ENCODE measurements around the gene CITED2.

The CITED2 gene

DNA sequence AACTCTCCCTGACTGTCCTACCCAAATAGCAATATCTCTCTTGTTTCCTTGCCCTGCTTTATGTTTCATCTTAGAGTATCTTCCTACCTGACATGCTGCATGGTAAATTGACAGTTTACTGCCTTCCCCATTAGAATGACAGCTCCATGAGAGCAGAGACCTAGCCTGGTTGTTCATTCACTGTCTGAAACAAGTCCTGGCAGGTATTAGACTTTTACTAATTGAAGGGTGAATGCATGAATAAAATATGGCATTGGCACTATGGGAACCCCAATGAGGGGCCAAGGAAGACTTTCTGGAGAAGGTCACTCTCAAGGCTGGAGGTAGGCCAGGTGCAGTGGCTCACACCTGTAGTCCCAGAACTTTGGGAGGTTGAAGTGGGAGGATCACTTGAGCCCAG lies 3.8 kb upstream of the CITED2 start:
- H3K9me3 ChIP-seq (ENCODE audit: low read depth, low read length), result no peaks in the 10 kb centered on the region
- peaks cover 10% of the 10 kb centered on the region for H3K36me3 ChIP-seq (ENCODE audit: insufficient read depth, low read length)
- H3K27ac ChIP-seq, result no peak overlapping the region
- H3K4me3 ChIP-seq, result no peak overlapping the region
- no peak for DNase-seq (ENCODE audit: low read depth, low spot score)
- no peak overlapping the region for H3K9ac ChIP-seq (ENCODE audit: insufficient read length)
- TF ChIP-seq POLR2AphosphoS5 (IDR thresholded peaks at IDR 0.05; ENCODE audit: borderline replicate concordance, low read depth, low read length) (no peak), FOXP2 (optimal IDR thresholded peaks at IDR 0.05; ENCODE audit: control extremely low read depth, extremely low read length, insufficient read depth) (no peak), EZH2 (IDR thresholded peaks at IDR 0.05) (no peak)

DNA sequence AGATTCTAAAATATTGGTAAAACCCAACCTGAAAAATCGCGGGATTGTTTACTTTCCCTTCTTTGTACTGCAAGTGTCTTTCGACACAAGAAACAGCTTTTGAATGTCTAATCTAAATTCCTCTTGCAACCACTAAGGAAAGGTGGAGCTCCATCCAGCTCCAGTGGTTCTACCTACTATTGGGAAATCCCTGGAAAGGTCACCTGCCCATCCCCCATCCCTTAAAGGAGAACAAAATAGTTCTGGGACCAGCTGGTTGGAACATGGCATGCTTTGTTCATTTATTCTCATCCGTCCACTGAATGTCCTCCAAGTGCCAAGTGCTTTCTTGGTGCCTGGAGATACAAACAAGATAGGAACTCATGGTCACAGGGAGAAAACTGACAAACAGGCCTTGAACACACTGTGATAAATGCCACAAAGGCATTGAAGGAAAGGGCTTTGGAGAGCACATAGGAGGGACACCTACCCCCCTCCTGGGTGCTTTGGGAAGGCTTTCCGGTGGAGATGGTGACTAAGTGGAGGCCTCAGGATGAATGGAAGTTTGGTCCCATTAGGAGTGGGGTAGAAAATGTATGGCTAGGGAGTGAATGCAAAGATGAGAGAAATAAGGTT lies 2.3 kb upstream of the CITED2 start:
- H3K27ac ChIP-seq, result peak overlapping the region; percentile 99
- no peak for TF ChIP-seq FOXP2 (optimal IDR thresholded peaks at IDR 0.05; ENCODE audit: control extremely low read depth, extremely low read length, insufficient read depth)
- TF ChIP-seq EZH2 (IDR thresholded peaks at IDR 0.05), result no peak
- TF ChIP-seq POLR2AphosphoS5 (IDR thresholded peaks at IDR 0.05; ENCODE audit: borderline replicate concordance, low read depth, low read length), result no peak
- peak overlapping the region; percentile 94 for H3K4me3 ChIP-seq
- DNase-seq (ENCODE audit: low read depth, low spot score), result no peak
- peak overlapping the region; percentile 96 for H3K9ac ChIP-seq (ENCODE audit: insufficient read length)
- H3K9me3 ChIP-seq (ENCODE audit: low read depth, low read length), result no peaks in the 10 kb centered on the region
- H3K36me3 ChIP-seq (ENCODE audit: insufficient read depth, low read length), result peaks cover 25% of the 10 kb centered on the region

DNA sequence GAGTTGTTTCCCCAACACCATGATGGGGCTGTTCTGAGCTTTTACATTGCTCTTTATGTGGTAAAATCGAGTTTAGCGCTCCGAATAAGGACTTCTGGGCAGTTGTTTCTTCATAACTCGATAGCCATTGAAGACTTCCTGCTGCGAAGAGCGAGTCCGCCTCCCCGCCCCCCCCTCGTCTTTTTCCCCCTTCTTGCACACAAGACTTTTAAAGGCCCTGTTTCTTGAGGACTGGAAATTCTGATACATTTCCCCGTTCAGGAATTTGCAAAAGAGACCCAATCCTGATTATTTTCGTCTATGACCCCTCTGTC lies 1.5 kb upstream of the CITED2 start:
- peak overlapping the region; percentile 96 for H3K9ac ChIP-seq (ENCODE audit: insufficient read length)
- TF ChIP-seq EZH2 (IDR thresholded peaks at IDR 0.05), result no peak
- TF ChIP-seq POLR2AphosphoS5 (IDR thresholded peaks at IDR 0.05; ENCODE audit: borderline replicate concordance, low read depth, low read length), result no peak
- no peak for TF ChIP-seq FOXP2 (optimal IDR thresholded peaks at IDR 0.05; ENCODE audit: control extremely low read depth, extremely low read length, insufficient read depth)
- peak overlapping the region; percentile 99 for H3K27ac ChIP-seq
- H3K4me3 ChIP-seq, result peak overlapping the region; percentile 94
- H3K36me3 ChIP-seq (ENCODE audit: insufficient read depth, low read length), result peaks cover 33% of the 10 kb centered on the region
- no peaks in the 10 kb centered on the region for H3K9me3 ChIP-seq (ENCODE audit: low read depth, low read length)
- DNase-seq (ENCODE audit: low read depth, low spot score), result no peak

GRCh38 chr6:139375226-139376016 lies 973 bp upstream of the CITED2 start:
- Histone ChIP-seq H3K9ac (ENCODE audit: insufficient read length) (peak overlapping the region; percentile 96), H3K27ac (peak overlapping the region; percentile 99), H3K9me3 (ENCODE audit: low read depth, low read length) (no peaks in the 10 kb centered on the region), H3K36me3 (ENCODE audit: insufficient read depth, low read length) (peaks cover 37% of the 10 kb centered on the region), H3K4me3 (peak overlapping the region; percentile 94)
- peak; percentile 93 for DNase-seq (ENCODE audit: low read depth, low spot score)
- TF ChIP-seq POLR2AphosphoS5 (IDR thresholded peaks at IDR 0.05; ENCODE audit: borderline replicate concordance, low read depth, low read length) (peak; percentile 79), FOXP2 (optimal IDR thresholded peaks at IDR 0.05; ENCODE audit: control extremely low read depth, extremely low read length, insufficient read depth) (no peak)

DNA sequence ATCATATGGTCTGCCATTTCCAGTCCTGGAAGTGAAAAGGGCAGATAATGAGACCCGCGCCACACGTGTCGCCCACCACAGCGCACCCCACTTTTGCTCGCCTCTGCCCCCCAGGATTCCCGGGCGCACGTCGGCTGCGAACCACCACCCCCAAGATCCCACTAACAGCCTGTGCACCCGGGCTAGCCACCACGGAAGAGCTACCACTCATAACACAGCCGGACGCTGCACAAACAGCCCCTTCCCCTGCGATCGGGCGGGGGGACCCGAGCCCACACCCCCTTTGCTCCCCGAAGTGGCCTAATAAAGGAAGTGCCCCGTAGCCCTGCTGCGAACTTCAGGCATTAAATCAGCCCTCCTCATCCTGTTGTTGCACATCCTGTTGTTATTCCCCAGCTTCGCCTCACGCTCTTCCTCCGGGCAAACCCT lies 506 bp downstream of the CITED2 start:
- peaks cover 37% of the 10 kb centered on the region for H3K36me3 ChIP-seq (ENCODE audit: insufficient read depth, low read length)
- H3K9ac ChIP-seq (ENCODE audit: insufficient read length), result peak overlapping the region; percentile 96
- no peaks in the 10 kb centered on the region for H3K9me3 ChIP-seq (ENCODE audit: low read depth, low read length)
- no peak for TF ChIP-seq EZH2 (IDR thresholded peaks at IDR 0.05)
- TF ChIP-seq POLR2AphosphoS5 (IDR thresholded peaks at IDR 0.05; ENCODE audit: borderline replicate concordance, low read depth, low read length), result no peak
- no peak for TF ChIP-seq FOXP2 (optimal IDR thresholded peaks at IDR 0.05; ENCODE audit: control extremely low read depth, extremely low read length, insufficient read depth)
- peak overlapping the region; percentile 99 for H3K27ac ChIP-seq
- no peak for DNase-seq (ENCODE audit: low read depth, low spot score)
- H3K4me3 ChIP-seq, result peak overlapping the region; percentile 94

DNA sequence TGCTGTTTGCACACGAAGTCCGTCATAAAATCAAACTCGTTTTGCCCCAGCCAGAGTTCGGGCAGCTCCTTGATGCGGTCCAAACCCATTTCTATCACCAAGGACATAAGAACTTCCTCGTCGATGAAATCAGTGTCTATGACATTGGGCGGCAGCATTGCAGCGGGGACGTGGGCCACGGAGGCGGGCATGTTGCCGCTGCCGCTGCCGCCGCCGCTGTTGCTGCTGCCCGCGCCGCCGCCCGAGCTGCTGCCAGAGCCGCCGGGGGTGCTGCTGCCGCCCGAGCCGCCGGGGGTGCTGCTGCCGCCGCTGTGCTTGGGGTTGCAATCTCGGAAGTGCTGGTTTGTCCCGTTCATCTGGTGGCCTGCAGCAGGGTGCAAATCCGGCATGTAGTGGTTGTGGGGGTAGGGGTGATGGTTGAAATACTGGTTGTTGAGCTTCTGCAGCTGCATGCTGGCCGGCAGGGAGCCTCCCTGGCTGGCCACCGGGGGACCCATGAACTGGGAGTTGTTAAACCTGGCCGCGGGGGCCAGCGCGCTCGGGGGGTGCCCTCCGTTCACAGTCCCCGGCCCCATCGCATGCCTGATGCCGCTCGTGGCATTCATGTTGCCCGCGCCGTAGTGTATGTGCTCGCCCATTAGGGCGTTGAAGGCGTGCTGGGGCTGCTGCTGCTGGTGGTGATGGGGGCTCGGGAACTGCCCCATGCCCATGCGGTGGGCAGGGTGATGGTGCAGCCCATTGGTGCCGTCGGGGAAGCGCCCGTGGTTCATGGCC lies 1.1 kb downstream of the CITED2 start:
- H3K36me3 ChIP-seq (ENCODE audit: insufficient read depth, low read length), result peaks cover 37% of the 10 kb centered on the region
- H3K4me3 ChIP-seq, result peak overlapping the region; percentile 94
- H3K9ac ChIP-seq (ENCODE audit: insufficient read length), result peak overlapping the region; percentile 96
- H3K27ac ChIP-seq, result peak overlapping the region; percentile 99
- no peak for TF ChIP-seq FOXP2 (optimal IDR thresholded peaks at IDR 0.05; ENCODE audit: control extremely low read depth, extremely low read length, insufficient read depth)
- no peak for TF ChIP-seq EZH2 (IDR thresholded peaks at IDR 0.05)
- no peak; the same call in none of the 2 replicates for TF ChIP-seq POLR2AphosphoS5 (IDR thresholded peaks at IDR 0.05; ENCODE audit: borderline replicate concordance, low read depth, low read length)
- H3K9me3 ChIP-seq (ENCODE audit: low read depth, low read length), result no peaks in the 10 kb centered on the region
- DNase-seq (ENCODE audit: low read depth, low spot score), result no peak

GRCh38 chr6:139372326-139373153 lies 1.9 kb downstream of the CITED2 start:
- peaks cover 37% of the 10 kb centered on the region for H3K36me3 ChIP-seq (ENCODE audit: insufficient read depth, low read length)
- DNase-seq (ENCODE audit: low read depth, low spot score), result no peak
- TF ChIP-seq EZH2 (IDR thresholded peaks at IDR 0.05) (no peak), POLR2AphosphoS5 (IDR thresholded peaks at IDR 0.05; ENCODE audit: borderline replicate concordance, low read depth, low read length) (peak; percentile 59; the same call in 1 of the 2 replicates)
- peak overlapping the region; percentile 96 for H3K9ac ChIP-seq (ENCODE audit: insufficient read length)
- H3K27ac ChIP-seq, result peak overlapping the region; percentile 99
- H3K9me3 ChIP-seq (ENCODE audit: low read depth, low read length), result no peaks in the 10 kb centered on the region
- peak overlapping the region; percentile 94 for H3K4me3 ChIP-seq

Measured in SK-N-MC (cell line).